Breast epithelium (tissue), 4 donors: ENCODE data around the gene CBARP. TPM values are rescaled to one million over a fixed set of nuclear protein-coding genes. Genes with fewer than 3 reads are reported as not detected.

Experiments used
- DNase-seq, 2 donors: peaks; one replicate each; pipeline ENCODE4 v3.0.0-alpha.2; 2019; ENCODE audit warnings: low spot score in 2 of 2
- H3K27ac ChIP-seq, 2 donors: fragments of 200-600 bp; sonication (generic) in 1 of 2; one replicate each; pipeline ENCODE4 v1.5.1; 2016 to 2019; ENCODE audit warnings: mild to moderate bottlenecking in 1 of 2
- H3K27me3 ChIP-seq, 2 donors: fragments of 200-600 bp; sonication (generic) in 1 of 2; one replicate each; pipeline versions ENCODE4 v1.5.1 to v1.6.0; 2017 to 2019; ENCODE audit warnings: control low read depth in 1 of 2, mild to moderate bottlenecking in 1 of 2
- H3K36me3 ChIP-seq: fragments of 200-600 bp; one replicate; pipeline ENCODE4 v1.5.1; 2019
- H3K4me1 ChIP-seq, 2 donors: fragments of 200-600 bp; sonication (generic); one replicate each; pipeline ENCODE4 v1.5.1; 2016 to 2019; ENCODE audit warnings: control low read depth in 1 of 2
- H3K4me3 ChIP-seq, 3 donors: fragments of 200-600 bp; sonication (generic); 1 replicate in 2 of 3; 2 replicates in 1 of 3; pipeline ENCODE4 v1.5.1; 2016 to 2019; ENCODE audit warnings: mild to moderate bottlenecking in 3 of 3, moderate library complexity in 2 of 3
- H3K9me3 ChIP-seq, 2 donors: fragments of 200-600 bp; sonication (generic) in 1 of 2; one replicate each; pipeline ENCODE4 v1.5.1; 2016 to 2019; ENCODE audit warnings: control low read depth in 1 of 2
- CTCF ChIP-seq, 3 donors: fragments of 450-650 bp; IDR thresholded peaks; one replicate each; pipeline ENCODE4 v1.5.1; 2016 to 2017; ENCODE audit warnings: antibody characterized with exemption in 3 of 3, mild to moderate bottlenecking in 3 of 3, moderate library complexity in 3 of 3
- POLR2A ChIP-seq: fragments of 450-650 bp; IDR thresholded peaks from one replicate; pipeline ENCODE4 v1.6.1; 2016; ENCODE audit warnings: antibody characterized with exemption, mild to moderate bottlenecking, moderate library complexity
- POLR2AphosphoS5 ChIP-seq, 3 donors: sonication (generic); formaldehyde crosslinking; IDR thresholded peaks; one replicate each; pipeline ENCODE4 v1.6.1; 2017; ENCODE audit warnings: antibody characterized with exemption in 3 of 3
- intact Hi-C: fragments of 100-400 bp; cut with DNase I; formaldehyde crosslinking; loops from one replicate; pipeline ENCODE4 v1.15.1; 2023; ENCODE audit warnings: low total_unique reads
- total RNA-seq, 3 donors: library from RNA; depleted of rRNA; stranded (reverse); fragments of >200 nt; gene quantifications; one replicate each; pipeline ENCODE4 v1.1.0, GENCODE V29; 2016

The CBARP gene
- total RNA-seq, 3 donors from 2014 or later = 0.98 to 4.8 TPM; not detected in 1

GRCh38 chr19:1189419-1189818, 48.4 kb downstream of the CBARP start:
- Histone ChIP-seq H3K4me3 (no peak overlapping the region), H3K36me3 (no peaks in the 10 kb centered on the region), H3K4me1 (no peaks in the 10 kb centered on the region), H3K27me3 (no peaks in the 10 kb centered on the region), H3K27ac (no peak overlapping the region), H3K9me3 (no peaks in the 10 kb centered on the region)
- intact Hi-C loops = loop anchor here (10.0 kb wide), 1 partner anchor 55 kb away; no protein-coding TSS in a partner anchor
- no peak for DNase-seq
- TF ChIP-seq CTCF (IDR thresholded peaks at IDR 0.05) (no peak), POLR2A (no peak), POLR2AphosphoS5 (IDR thresholded peaks at IDR 0.05) (no peak)

- TF ChIP-seq POLR2AphosphoS5 (IDR thresholded peaks at IDR 0.05) = peak in 1 of 3 donors; percentile 23
- TF ChIP-seq POLR2A = no peak
- intact Hi-C loops = loop anchor here (10.0 kb wide), 1 partner anchor 49 kb away; no protein-coding TSS in a partner anchor
- Histone ChIP-seq H3K27me3 (no peaks in the 10 kb centered on the region), H3K27ac (peak overlapping the region; percentile 88 to 91), H3K36me3 (no peaks in the 10 kb centered on the region), H3K9me3 (no peaks in the 10 kb centered on the region), H3K4me3 (peak overlapping the region in 1 of 3 donors; percentile 37), H3K4me1 (peaks cover 0 to 7% of the 10 kb centered on the region in 2 donors)
- DNase-seq = peak; percentile 76 to 87
Measured at GRCh38 chr19:1183543-1184172, 54.1 kb downstream of the CBARP start.

GRCh38 chr19:1182727-1183126, 55.1 kb downstream of the CBARP start:
- Histone ChIP-seq H3K27ac (peak overlapping the region; percentile 88 to 91), H3K4me1 (peaks cover 0 to 7% of the 10 kb centered on the region in 2 donors), H3K4me3 (no peak overlapping the region), H3K9me3 (no peaks in the 10 kb centered on the region), H3K36me3 (no peaks in the 10 kb centered on the region), H3K27me3 (no peaks in the 10 kb centered on the region)
- intact Hi-C loops = loop anchor here (10.0 kb wide), 1 partner anchor 48 kb away; no protein-coding TSS in a partner anchor
- TF ChIP-seq CTCF (IDR thresholded peaks at IDR 0.05) (no peak), POLR2AphosphoS5 (IDR thresholded peaks at IDR 0.05) (no peak), POLR2A (no peak)
- no peak for DNase-seq

- intact Hi-C loops = loop anchor here (10.0 kb wide), 1 partner anchor 47 kb away; no protein-coding TSS in a partner anchor
Measured at GRCh38 chr19:1182068-1182467, 55.7 kb downstream of the CBARP start.

GRCh38 chr19:1181606-1182005, 56.2 kb downstream of the CBARP start:
- intact Hi-C loops = loop anchor here (2.0 to 10.0 kb wide), 2 partner anchors 33 to 47 kb away; no protein-coding TSS in a partner anchor
- DNase-seq = peak; percentile 84 to 88
- Histone ChIP-seq H3K4me3 (no peak overlapping the region), H3K9me3 (no peaks in the 10 kb centered on the region), H3K27me3 (no peaks in the 10 kb centered on the region), H3K27ac (peak overlapping the region; percentile 86 to 88), H3K36me3 (no peaks in the 10 kb centered on the region), H3K4me1 (peaks cover 0 to 7% of the 10 kb centered on the region in 2 donors)
- peak; percentile 40 to 73 (median 62) for TF ChIP-seq POLR2AphosphoS5 (IDR thresholded peaks at IDR 0.05)
- TF ChIP-seq POLR2A = no peak
- no peak for TF ChIP-seq CTCF (IDR thresholded peaks at IDR 0.05)

More at GRCh38 chr19:1182068-1182467, 55.7 kb downstream of the CBARP start:
- H3K4me1 ChIP-seq = peaks cover 0 to 7% of the 10 kb centered on the region in 2 donors
- no peaks in the 10 kb centered on the region for H3K27me3 ChIP-seq
- no peaks in the 10 kb centered on the region for H3K9me3 ChIP-seq
- peak overlapping the region; percentile 86 to 88 for H3K27ac ChIP-seq
- TF ChIP-seq POLR2A (no peak), CTCF (IDR thresholded peaks at IDR 0.05) (no peak), POLR2AphosphoS5 (IDR thresholded peaks at IDR 0.05) (no peak)
- H3K36me3 ChIP-seq = no peaks in the 10 kb centered on the region
- no peak for DNase-seq
- H3K4me3 ChIP-seq = no peak overlapping the region

Other genes starting within 250 kb of the CBARP start
- gene GRIN3B, start 237.6 kb downstream of the CBARP start, total RNA-seq = 1 to 10 TPM in 1 of 3 donors, not detected in 2; 2.6 TPM
- 100 to 1,000 TPM; 112 to 156 (median 153) TPM for gene TMEM259, start 216.9 kb downstream of the CBARP start, total RNA-seq
- not detected for gene RNU6-2, start 216.5 kb downstream of the CBARP start, total RNA-seq
- 10 to 100 TPM; 70.4 to 74.1 (median 70.7) TPM for gene CNN2, start 211.4 kb downstream of the CBARP start, total RNA-seq
- gene ABCA7, start 197.9 kb downstream of the CBARP start, total RNA-seq = 10 to 100 TPM in 2 of 3 donors, 1 to 10 TPM in 1; 8.0 to 31.8 (median 26.5) TPM
- 10 to 100 TPM; 18.7 to 43.2 (median 23.9) TPM for gene ARHGAP45, start 170.8 kb downstream of the CBARP start, total RNA-seq
- 100 to 1,000 TPM in 1 of 3 donors, 10 to 100 TPM in 2; 65.9 to 175 (median 89.1) TPM for gene POLR2E, start 142.6 kb downstream of the CBARP start, total RNA-seq
- gene GPX4, start 134.0 kb downstream of the CBARP start, total RNA-seq = 1,000 to 10,000 TPM in 1 of 3 donors, 100 to 1,000 TPM in 2; 357 to 1,796 (median 492) TPM
- gene SBNO2, start 63.7 kb downstream of the CBARP start, total RNA-seq = 10 to 100 TPM; 15.4 to 63.3 (median 43.9) TPM
- 10 to 100 TPM; 32.8 to 55.0 (median 52.1) TPM for gene STK11, start 32.2 kb downstream of the CBARP start, total RNA-seq
- 10 to 100 TPM; 47.6 to 64.9 (median 61.3) TPM for gene ATP5F1D, start 3.7 kb upstream of the CBARP start, total RNA-seq
- 10 to 100 TPM; 13.8 to 28.5 (median 22.4) TPM for gene MIDN, start 10.6 kb upstream of the CBARP start, total RNA-seq
- gene CIRBP, start 31.3 kb upstream of the CBARP start, total RNA-seq = 100 to 1,000 TPM; 458 to 758 (median 656) TPM
- 10 to 100 TPM; 43.9 to 60.6 (median 53.1) TPM for gene FAM174C, start 37.5 kb upstream of the CBARP start, total RNA-seq
- under 1 TPM in 1 of 3 donors, not detected in 2; 0.66 TPM for gene EFNA2, start 47.9 kb upstream of the CBARP start, total RNA-seq
- 100 to 1,000 TPM in 1 of 3 donors, 10 to 100 TPM in 2; 67.5 to 122 (median 67.5) TPM for gene NDUFS7, start 145.9 kb upstream of the CBARP start, total RNA-seq
- gene GAMT, start 163.5 kb upstream of the CBARP start, total RNA-seq = 10 to 100 TPM; 23.6 to 40.0 (median 30.3) TPM
- 10 to 100 TPM; 35.8 to 50.9 (median 48.8) TPM for gene DAZAP1, start 169.6 kb upstream of the CBARP start, total RNA-seq
- gene RPS15, start 200.4 kb upstream of the CBARP start, total RNA-seq = 1,000 to 10,000 TPM; 2,978 to 3,238 (median 2,982) TPM
- gene APC2, start 212.1 kb upstream of the CBARP start, total RNA-seq = under 1 TPM; under 0.01 to 0.29 (median 0.16) TPM
- 10 to 100 TPM; 27.7 to 32.8 (median 28.7) TPM for gene C19orf25, start 241.2 kb upstream of the CBARP start, total RNA-seq